HG03575 (cell line): ENCODE data around the gene KIR2DL3.
"Not testable (repeated sequence)": the region's sequence is repeated elsewhere in the genome, so short reads cannot be mapped to it uniquely, and the experiment has no call there.

Source experiments
- ATAC-seq: cut with Tn5 transposase; IDR thresholded peaks from one replicate; pipeline ENCODE4 v1.9.1; 2021; ENCODE audit not compliant: unreplicated experiment, insufficient number of reproducible peaks, low FRiP score; ENCODE audit errors: extremely low read depth

KIR2DL3 gene

GRCh38 chr19:54739587-54740497 lies 1.5 kb downstream of the KIR2DL3 start:
- ATAC-seq, result no peak

- not testable (repeated sequence) for ATAC-seq
Observed at GRCh38 chr19:54741950-54742349, 3.6 kb downstream of the KIR2DL3 start.

- not testable (repeated sequence) for ATAC-seq
Observed at GRCh38 chr19:54744080-54744479, 5.8 kb downstream of the KIR2DL3 start.

GRCh38 chr19:54747614-54748322 lies 9.5 kb downstream of the KIR2DL3 start:
- not testable (repeated sequence) for ATAC-seq

- not testable (repeated sequence) for ATAC-seq
Observed at GRCh38 chr19:54750276-54750675, 12.0 kb downstream of the KIR2DL3 start.

- not testable (repeated sequence) for ATAC-seq
Observed at GRCh38 chr19:54756204-54757110, 18.1 kb downstream of the KIR2DL3 start.

GRCh38 chr19:54758577-54758976 lies 20.3 kb downstream of the KIR2DL3 start:
- ATAC-seq, result not testable (repeated sequence)

- not testable (repeated sequence) for ATAC-seq
Observed at GRCh38 chr19:54764219-54764618, 25.9 kb downstream of the KIR2DL3 start.

GRCh38 chr19:54766464-54766863 lies 28.2 kb downstream of the KIR2DL3 start:
- not testable (repeated sequence) for ATAC-seq

- ATAC-seq, result not testable (repeated sequence)
Observed at GRCh38 chr19:54769646-54770045, 31.3 kb downstream of the KIR2DL3 start, which contains the start of gene KIR2DL1. KIR2DL1 (plus strand) TSS chr19:54769793; CDS start chr19:54769851, 58 bp downstream.

GRCh38 chr19:54770511-54770910 lies 32.2 kb downstream of the KIR2DL3 start:
- not testable (repeated sequence) for ATAC-seq

GRCh38 chr19:54771018-54771960 lies 33.0 kb downstream of the KIR2DL3 start:
- not testable (repeated sequence) for ATAC-seq

- ATAC-seq, result not testable (repeated sequence)
Observed at GRCh38 chr19:54772666-54773065, 34.4 kb downstream of the KIR2DL3 start.

- ATAC-seq, result not testable (repeated sequence)
Observed at GRCh38 chr19:54775095-54775815, 36.9 kb downstream of the KIR2DL3 start.

- ATAC-seq, result not testable (repeated sequence)
Observed at GRCh38 chr19:54775830-54776229, 37.5 kb downstream of the KIR2DL3 start.

- not testable (repeated sequence) for ATAC-seq
Observed at GRCh38 chr19:54777851-54778250, 39.5 kb downstream of the KIR2DL3 start.

GRCh38 chr19:54778896-54779295 lies 40.6 kb downstream of the KIR2DL3 start:
- not testable (repeated sequence) for ATAC-seq
